Mucosa of descending colon (tissue), 3 donors: ENCODE results near the gene PFKM. TPM values are rescaled to one million over a fixed set of nuclear protein-coding genes. Genes with fewer than 3 reads are reported as not detected.

Source experiments
- ATAC-seq: fragments of 200-7000 bp; cut with Tn5 transposase; one replicate; pipeline ENCODE4 v1.9.1; 2020; ENCODE audit warnings: mild to moderate bottlenecking, moderate library complexity
- DNase-seq, 3 donors: peaks; one replicate each; pipeline ENCODE4 v3.0.0-alpha.2; 2020
- H3K36me3 ChIP-seq: fragments of 200-600 bp; one replicate; pipeline ENCODE4 v1.8.0; 2021; ENCODE audit warnings: low read depth, mild to moderate bottlenecking
- H3K4me1 ChIP-seq: fragments of 200-600 bp; one replicate; pipeline ENCODE4 v1.8.0; 2021; ENCODE audit warnings: low read depth, mild to moderate bottlenecking
- H3K4me3 ChIP-seq: fragments of 200-600 bp; one replicate; pipeline ENCODE4 v1.8.0; 2021; ENCODE audit warnings: mild to moderate bottlenecking
- H3K9me3 ChIP-seq: fragments of 200-600 bp; one replicate; pipeline ENCODE4 v1.8.0; 2021; ENCODE audit warnings: mild to moderate bottlenecking
- CTCF ChIP-seq: fragments of 200-600 bp; IDR thresholded peaks from one replicate; pipeline ENCODE4 v1.8.0; 2022; ENCODE audit warnings: antibody characterized with exemption, mild to moderate bottlenecking
- intact Hi-C, 2 donors: fragments of 100-400 bp; cut with DNase I in 1 of 2; cut with micrococcal nuclease in 1 of 2; formaldehyde crosslinking; loops; one replicate each; pipeline versions ENCODE4 v1.11.0 to v1.11.1; 2022; cut with DNase I, micrococcal nuclease
- total RNA-seq, 3 donors: library from RNA; stranded (reverse); fragmentation: NEBNext Ultra II Directional in 2 of 3; extraction: Animal tissue kit (Norgen Biotek cat#: 25700) in 2 of 3; gene quantifications; one replicate each; pipeline versions ENCODE4 v1.2.1 to v1.2.4, GENCODE V29; 2021 to 2023
- donor health status: DM: no; HTN: no; CAD: no; lungs with moderate emphysema.
- donor health status: DM: no; HTN: no; CAD: no.
- donor health status: DM: no; HTN: yes; CAD: no.

The PFKM gene
- total RNA-seq, 3 donors from 2014 or later: 37.3 to 98.8 (median 40.9) TPM

GRCh38 chr12:48169011-48169410 is 49.8 kb downstream of the PFKM start:
- no peaks in the 10 kb centered on the region for H3K36me3 ChIP-seq
- DNase-seq (no peak), ATAC-seq (no peak)
- H3K4me1 ChIP-seq: no peaks in the 10 kb centered on the region
- H3K9me3 ChIP-seq: no peaks in the 10 kb centered on the region
- no peak for TF ChIP-seq CTCF
- intact Hi-C loops: loop anchor here in 1 of 2 donors (10.0 kb wide), 1 partner anchor 84 kb away; no protein-coding TSS in a partner anchor
- no peak overlapping the region for H3K4me3 ChIP-seq

GRCh38 chr12:48175613-48176416 is 56.7 kb downstream of the PFKM start:
- no peaks in the 10 kb centered on the region for H3K36me3 ChIP-seq
- no peak overlapping the region for H3K4me3 ChIP-seq
- no peak for TF ChIP-seq CTCF
- intact Hi-C loops: no loop called here
- ATAC-seq (no peak), DNase-seq (no peak)
- H3K4me1 ChIP-seq: no peaks in the 10 kb centered on the region
- H3K9me3 ChIP-seq: no peaks in the 10 kb centered on the region

- Histone ChIP-seq H3K9me3 (no peaks in the 10 kb centered on the region), H3K4me3 (no peak overlapping the region), H3K36me3 (no peaks in the 10 kb centered on the region), H3K4me1 (no peaks in the 10 kb centered on the region)
- no peak for DNase-seq
- intact Hi-C loops: no loop called here
- no peak for TF ChIP-seq CTCF
- no peak for ATAC-seq
Observed at GRCh38 chr12:48176417-48176751, 57.2 kb downstream of the PFKM start.

GRCh38 chr12:48177982-48178381 is 58.8 kb downstream of the PFKM start:
- H3K4me1 ChIP-seq: no peaks in the 10 kb centered on the region
- TF ChIP-seq CTCF: no peak
- intact Hi-C loops: no loop called here
- H3K4me3 ChIP-seq: no peak overlapping the region
- ATAC-seq: no peak
- H3K9me3 ChIP-seq: no peaks in the 10 kb centered on the region
- DNase-seq: no peak
- no peaks in the 10 kb centered on the region for H3K36me3 ChIP-seq

GRCh38 chr12:48179466-48179865 is 60.3 kb downstream of the PFKM start:
- ATAC-seq (no peak), DNase-seq (no peak)
- H3K4me3 ChIP-seq: no peak overlapping the region
- no peaks in the 10 kb centered on the region for H3K9me3 ChIP-seq
- H3K36me3 ChIP-seq: no peaks in the 10 kb centered on the region
- intact Hi-C loops: no loop called here
- peaks cover 3% of the 10 kb centered on the region for H3K4me1 ChIP-seq
- TF ChIP-seq CTCF: no peak
